MM.1S (cell line): ENCODE results near the gene PSMA8.

ENCODE experiments used
- CTCF ChIP-seq: fragments of 300-600 bp; sonication (generic); IDR thresholded peaks from 2 replicates; pipeline ENCODE4 v1.5.1; 2016; ENCODE audit warnings: antibody characterized with exemption, low read length, mixed read lengths
- EZH2phosphoT487 ChIP-seq: fragments of 300-600 bp; sonication (generic); IDR thresholded peaks from 2 replicates; pipeline ENCODE4 v1.6.1; 2018; ENCODE audit warnings: antibody characterized with exemption, low read length

GRCh38 chr18:26190506-26190905 lies 56.8 kb downstream of the PSMA8 start:
- TF ChIP-seq CTCF (no peak), EZH2phosphoT487 (no peak)
